Measurements from ENCODE around the gene EBLN2.
"Not testable (repeated sequence)": the region's sequence is repeated elsewhere in the genome, so short reads cannot be mapped to it uniquely, and the experiment has no call there.

Gene EBLN2

DNA sequence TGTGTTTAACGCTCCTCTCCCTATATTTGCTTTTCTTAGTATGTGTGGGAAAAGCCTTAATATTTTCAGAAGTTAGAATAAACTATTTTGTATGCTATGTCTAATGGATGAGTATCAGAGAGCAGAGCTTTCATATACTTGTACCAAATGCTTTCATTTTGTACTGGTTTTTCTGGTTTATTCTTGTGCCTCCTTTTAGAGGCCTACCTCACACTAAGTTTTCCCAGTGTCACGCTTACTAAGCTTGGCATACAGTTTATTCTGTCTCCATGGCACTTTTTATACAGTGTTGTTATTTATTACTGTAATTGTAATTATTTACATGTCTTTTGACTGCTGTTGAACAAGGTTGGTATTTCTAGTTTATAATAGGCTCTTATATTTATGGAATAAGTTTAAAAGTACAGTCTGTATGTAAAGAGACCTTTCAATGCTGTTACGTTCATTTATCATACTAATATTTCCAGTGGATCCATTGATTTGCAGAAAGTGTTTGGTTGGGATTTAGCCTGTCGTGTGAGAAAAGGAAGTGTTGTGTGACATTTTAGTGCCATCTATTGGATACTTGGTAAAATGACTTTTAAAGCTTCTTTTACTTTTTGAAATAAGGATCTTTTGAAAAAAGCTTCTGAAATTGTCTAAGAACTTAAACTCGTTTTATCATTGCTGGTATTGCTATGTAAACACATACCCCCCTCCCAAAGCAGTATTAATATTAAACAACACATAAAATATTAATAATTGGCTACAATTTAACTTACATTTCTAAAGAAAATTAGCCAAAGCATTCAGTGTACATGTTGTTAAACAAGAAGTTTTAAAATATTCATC is 5.2 kb upstream of the EBLN2 start:
- DNase-seq (ENCODE audit: low read depth): peak; percentile 63
- TF ChIP-seq, protein P1, sequence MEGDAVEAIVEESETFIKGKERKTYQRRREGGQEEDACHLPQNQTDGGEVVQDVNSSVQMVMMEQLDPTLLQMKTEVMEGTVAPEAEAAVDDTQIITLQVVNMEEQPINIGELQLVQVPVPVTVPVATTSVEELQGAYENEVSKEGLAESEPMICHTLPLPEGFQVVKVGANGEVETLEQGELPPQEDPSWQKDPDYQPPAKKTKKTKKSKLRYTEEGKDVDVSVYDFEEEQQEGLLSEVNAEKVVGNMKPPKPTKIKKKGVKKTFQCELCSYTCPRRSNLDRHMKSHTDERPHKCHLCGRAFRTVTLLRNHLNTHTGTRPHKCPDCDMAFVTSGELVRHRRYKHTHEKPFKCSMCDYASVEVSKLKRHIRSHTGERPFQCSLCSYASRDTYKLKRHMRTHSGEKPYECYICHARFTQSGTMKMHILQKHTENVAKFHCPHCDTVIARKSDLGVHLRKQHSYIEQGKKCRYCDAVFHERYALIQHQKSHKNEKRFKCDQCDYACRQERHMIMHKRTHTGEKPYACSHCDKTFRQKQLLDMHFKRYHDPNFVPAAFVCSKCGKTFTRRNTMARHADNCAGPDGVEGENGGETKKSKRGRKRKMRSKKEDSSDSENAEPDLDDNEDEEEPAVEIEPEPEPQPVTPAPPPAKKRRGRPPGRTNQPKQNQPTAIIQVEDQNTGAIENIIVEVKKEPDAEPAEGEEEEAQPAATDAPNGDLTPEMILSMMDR (IDR thresholded peaks at IDR 0.05; ENCODE audit: low read depth, low read length, missing control alignments): peak; percentile 33
- no peak overlapping the region for H3K4me3 ChIP-seq (ENCODE audit: low read depth, low read length)
- in situ Hi-C loops (cut with HindIII; ENCODE audit: low sequenced_read_pairs): no loop called here

DNA sequence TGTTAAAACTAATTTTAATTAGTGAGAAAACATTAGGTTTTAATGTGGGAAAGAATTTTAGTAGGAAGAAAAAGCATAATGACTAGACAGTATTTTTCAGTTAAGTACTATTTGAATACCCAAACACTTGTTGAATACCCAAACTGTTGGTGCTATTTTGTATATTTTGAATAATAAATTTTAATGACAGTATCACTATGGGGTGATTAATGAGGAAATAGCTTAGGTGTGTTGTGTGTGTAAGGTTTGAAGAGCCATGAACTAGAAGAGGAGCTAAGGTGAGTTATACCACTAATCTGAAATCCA is 4.7 kb upstream of the EBLN2 start:
- H3K4me3 ChIP-seq (ENCODE audit: low read depth, low read length): no peak overlapping the region
- DNase-seq (ENCODE audit: low read depth): no peak
- TF ChIP-seq, protein P1 (IDR thresholded peaks at IDR 0.05; ENCODE audit: low read depth, low read length, missing control alignments): no peak
- in situ Hi-C loops (cut with HindIII; ENCODE audit: low sequenced_read_pairs): no loop called here

DNA sequence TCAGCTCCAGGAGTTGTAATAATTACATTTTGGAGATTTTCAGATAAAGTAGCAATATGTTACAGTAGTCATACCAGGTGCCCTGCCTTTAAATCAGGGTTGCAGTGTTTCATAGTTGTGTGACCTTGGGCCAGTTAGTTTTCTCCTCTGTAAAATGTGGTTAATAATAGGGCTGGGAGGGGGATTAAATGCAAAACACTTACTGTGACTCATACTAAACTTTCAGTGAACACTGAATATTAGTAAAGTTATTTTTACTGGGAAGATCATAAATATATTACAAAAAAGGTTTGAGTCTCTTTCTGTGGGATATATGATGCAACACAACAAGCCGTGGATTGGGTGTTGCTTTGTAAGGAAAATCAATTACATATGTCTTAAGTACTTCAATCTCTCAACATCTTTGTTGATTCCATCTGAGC is 1.1 kb upstream of the EBLN2 start:
- DNase-seq (ENCODE audit: low read depth): no peak
- no peak overlapping the region for H3K4me3 ChIP-seq (ENCODE audit: low read depth, low read length)
- TF ChIP-seq, protein P1 (IDR thresholded peaks at IDR 0.05; ENCODE audit: low read depth, low read length, missing control alignments): no peak
- in situ Hi-C loops (cut with HindIII; ENCODE audit: low sequenced_read_pairs): no loop called here

DNA sequence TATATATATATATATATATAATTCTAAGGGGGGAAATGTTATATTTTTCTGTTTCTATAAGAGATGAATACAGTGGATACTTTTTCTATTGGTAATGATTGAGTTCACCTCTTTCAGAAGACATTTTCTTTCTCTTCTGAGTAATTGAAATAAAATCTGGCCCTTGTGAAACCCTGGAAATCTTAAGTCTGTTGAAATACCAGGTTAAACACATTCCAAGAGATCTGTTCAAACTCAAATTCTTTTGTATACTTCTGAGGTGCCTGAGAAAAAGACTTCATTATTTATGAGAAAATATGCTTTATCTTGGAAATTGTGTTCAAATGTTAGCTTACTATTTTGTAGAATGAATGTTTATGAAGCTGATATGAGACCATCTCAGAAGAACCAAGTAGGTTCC is 4.8 kb downstream of the EBLN2 start:
- DNase-seq (ENCODE audit: low read depth); H3K4me3 ChIP-seq (ENCODE audit: low read depth, low read length); in situ Hi-C loops (cut with HindIII; ENCODE audit: low sequenced_read_pairs): not testable (repeated sequence)

DNA sequence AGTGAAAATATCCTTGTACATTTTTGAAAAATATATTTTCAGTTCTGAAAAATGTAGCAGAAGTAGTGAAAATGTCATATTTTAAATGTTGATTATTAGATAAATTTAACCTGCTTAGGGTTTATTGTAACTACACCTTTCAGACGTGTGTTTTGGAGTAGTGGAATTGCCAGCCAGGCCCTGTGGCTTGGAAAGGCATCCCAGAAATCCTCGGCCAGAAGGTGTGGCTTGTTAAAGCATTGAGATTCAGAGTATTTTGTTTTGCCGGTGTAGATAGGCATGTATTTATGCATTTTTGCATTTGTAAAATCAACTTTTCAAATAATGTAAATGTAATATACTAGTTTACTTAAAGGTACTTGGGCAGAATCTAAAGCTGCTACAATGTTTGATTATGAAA is 7.0 kb downstream of the EBLN2 start:
- no peak for DNase-seq (ENCODE audit: low read depth)
- H3K4me3 ChIP-seq (ENCODE audit: low read depth, low read length): no peak overlapping the region
- TF ChIP-seq, protein P1 (IDR thresholded peaks at IDR 0.05; ENCODE audit: low read depth, low read length, missing control alignments): no peak
- in situ Hi-C loops (cut with HindIII; ENCODE audit: low sequenced_read_pairs): no loop called here

DNA sequence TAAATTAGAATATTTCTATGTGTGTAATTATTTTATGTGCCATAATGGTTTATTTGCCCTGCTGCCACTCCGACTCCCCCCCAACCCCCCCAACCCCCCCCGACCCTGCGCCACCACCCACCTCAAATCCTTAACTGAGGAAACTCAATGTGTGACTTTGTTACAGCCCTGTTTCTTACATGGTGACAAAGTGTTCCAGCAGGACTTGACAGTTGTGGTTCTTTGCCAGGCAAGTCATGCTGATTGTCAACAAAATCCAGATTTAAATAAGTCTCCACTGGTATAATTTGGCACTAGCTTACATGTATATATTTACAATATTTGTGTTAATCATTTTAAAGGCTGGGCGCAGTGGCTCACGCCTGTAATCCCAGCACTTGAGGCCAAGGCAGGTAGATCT is 7.7 kb downstream of the EBLN2 start:
- TF ChIP-seq, protein P1 (IDR thresholded peaks at IDR 0.05; ENCODE audit: low read depth, low read length, missing control alignments): no peak
- in situ Hi-C loops (cut with HindIII; ENCODE audit: low sequenced_read_pairs): no loop called here
- DNase-seq (ENCODE audit: low read depth): no peak
- no peak overlapping the region for H3K4me3 ChIP-seq (ENCODE audit: low read depth, low read length)

DNA sequence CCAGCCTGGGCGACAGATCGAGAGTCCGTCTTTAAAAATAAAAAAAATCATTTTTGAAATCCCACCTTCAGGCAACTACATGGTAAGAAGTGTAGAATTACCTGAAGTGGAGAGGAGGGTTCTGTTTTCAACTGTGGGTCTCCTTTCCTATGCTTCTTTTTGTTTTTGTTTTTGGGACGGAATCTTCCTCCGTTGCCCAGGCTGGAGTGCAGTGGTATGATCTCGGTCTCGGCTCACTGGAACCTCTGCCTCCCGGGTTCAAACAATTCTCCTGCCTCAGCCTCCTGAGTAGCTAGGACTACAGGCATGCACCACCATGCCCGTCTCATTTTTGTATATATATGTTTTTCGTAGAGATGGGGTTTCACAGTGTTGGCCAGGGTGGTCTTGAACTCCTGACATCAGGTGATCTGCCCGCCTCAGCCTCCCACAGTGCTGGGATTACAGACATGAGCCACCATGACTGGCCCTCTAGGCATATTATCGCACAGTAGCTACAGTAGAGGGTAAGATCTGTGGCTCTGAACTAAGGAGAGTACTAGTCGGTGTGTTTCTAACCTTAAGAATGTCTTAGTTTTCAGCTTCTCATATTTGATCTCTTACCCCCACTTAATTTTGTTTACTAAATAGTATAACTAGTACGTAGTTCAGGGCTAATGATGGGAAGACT is 8.5 kb downstream of the EBLN2 start:
- in situ Hi-C loops (cut with HindIII; ENCODE audit: low sequenced_read_pairs): no loop called here
- no peak for DNase-seq (ENCODE audit: low read depth)
- no peak overlapping the region for H3K4me3 ChIP-seq (ENCODE audit: low read depth, low read length)
- TF ChIP-seq, protein P1 (IDR thresholded peaks at IDR 0.05; ENCODE audit: low read depth, low read length, missing control alignments): no peak

All from astrocyte of the cerebellum (primary cell).